Measurements from ENCODE around the gene LRBA. TPM values are rescaled to one million over a fixed set of nuclear protein-coding genes. Genes with fewer than 3 reads are reported as not detected.

The LRBA gene
- total RNA-seq, 4 donors from 2014 or later = 13.3 to 21.2 (median 20.1) TPM

GRCh38 chr4:150720973-150721518 lies 294.0 kb downstream of the LRBA start:
- Histone ChIP-seq H3K27ac (replicated peaks in 1 of 4) (no peak overlapping the region), H3K27me3 (no peaks in the 10 kb centered on the region), H3K4me1 (peaks cover 0 to 12% (median 7%) of the 10 kb centered on the region in 4 donors), H3K36me3 (peaks cover 0 to 5% (median 0%) of the 10 kb centered on the region in 4 donors), H3K4me3 (no peak overlapping the region), H3K9me3 (peaks cover 0 to 4% (median 1%) of the 10 kb centered on the region in 4 donors)
- WGBS = 98% methylated on average over 2 of the region's 2 CpGs
- intact Hi-C loops (cut with DNase I) = no loop called here
- TF ChIP-seq POLR2A (IDR thresholded peaks at IDR 0.05; ENCODE audit: low read depth) = no peak
- TF ChIP-seq POLR2AphosphoS5 (IDR thresholded peaks at IDR 0.05) = no peak
- TF ChIP-seq EP300 (IDR thresholded peaks at IDR 0.05) = no peak
- TF ChIP-seq, protein P1, sequence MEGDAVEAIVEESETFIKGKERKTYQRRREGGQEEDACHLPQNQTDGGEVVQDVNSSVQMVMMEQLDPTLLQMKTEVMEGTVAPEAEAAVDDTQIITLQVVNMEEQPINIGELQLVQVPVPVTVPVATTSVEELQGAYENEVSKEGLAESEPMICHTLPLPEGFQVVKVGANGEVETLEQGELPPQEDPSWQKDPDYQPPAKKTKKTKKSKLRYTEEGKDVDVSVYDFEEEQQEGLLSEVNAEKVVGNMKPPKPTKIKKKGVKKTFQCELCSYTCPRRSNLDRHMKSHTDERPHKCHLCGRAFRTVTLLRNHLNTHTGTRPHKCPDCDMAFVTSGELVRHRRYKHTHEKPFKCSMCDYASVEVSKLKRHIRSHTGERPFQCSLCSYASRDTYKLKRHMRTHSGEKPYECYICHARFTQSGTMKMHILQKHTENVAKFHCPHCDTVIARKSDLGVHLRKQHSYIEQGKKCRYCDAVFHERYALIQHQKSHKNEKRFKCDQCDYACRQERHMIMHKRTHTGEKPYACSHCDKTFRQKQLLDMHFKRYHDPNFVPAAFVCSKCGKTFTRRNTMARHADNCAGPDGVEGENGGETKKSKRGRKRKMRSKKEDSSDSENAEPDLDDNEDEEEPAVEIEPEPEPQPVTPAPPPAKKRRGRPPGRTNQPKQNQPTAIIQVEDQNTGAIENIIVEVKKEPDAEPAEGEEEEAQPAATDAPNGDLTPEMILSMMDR (IDR thresholded peaks at IDR 0.05) = no peak
- DNase-seq (ENCODE audit: extremely low spot score) = no peak

GRCh38 chr4:150717952-150718351 lies 297.1 kb downstream of the LRBA start:
- no peaks in the 10 kb centered on the region for H3K27me3 ChIP-seq
- TF ChIP-seq EP300 (IDR thresholded peaks at IDR 0.05) (no peak), POLR2A (IDR thresholded peaks at IDR 0.05; ENCODE audit: low read depth) (no peak), POLR2AphosphoS5 (IDR thresholded peaks at IDR 0.05) (no peak)
- TF ChIP-seq, protein P1 (IDR thresholded peaks at IDR 0.05) = no peak
- no peak for DNase-seq (ENCODE audit: extremely low spot score)
- no peaks in the 10 kb centered on the region for H3K9me3 ChIP-seq
- H3K4me1 ChIP-seq = peaks cover 0 to 5% (median 2%) of the 10 kb centered on the region in 4 donors
- H3K36me3 ChIP-seq = no peaks in the 10 kb centered on the region
- H3K4me3 ChIP-seq = no peak overlapping the region
- 94% methylated on average over 1 of the region's 1 CpG for WGBS
- no peak overlapping the region for H3K27ac ChIP-seq (replicated peaks in 1 of 4)
- intact Hi-C loops (cut with DNase I) = no loop called here

DNA sequence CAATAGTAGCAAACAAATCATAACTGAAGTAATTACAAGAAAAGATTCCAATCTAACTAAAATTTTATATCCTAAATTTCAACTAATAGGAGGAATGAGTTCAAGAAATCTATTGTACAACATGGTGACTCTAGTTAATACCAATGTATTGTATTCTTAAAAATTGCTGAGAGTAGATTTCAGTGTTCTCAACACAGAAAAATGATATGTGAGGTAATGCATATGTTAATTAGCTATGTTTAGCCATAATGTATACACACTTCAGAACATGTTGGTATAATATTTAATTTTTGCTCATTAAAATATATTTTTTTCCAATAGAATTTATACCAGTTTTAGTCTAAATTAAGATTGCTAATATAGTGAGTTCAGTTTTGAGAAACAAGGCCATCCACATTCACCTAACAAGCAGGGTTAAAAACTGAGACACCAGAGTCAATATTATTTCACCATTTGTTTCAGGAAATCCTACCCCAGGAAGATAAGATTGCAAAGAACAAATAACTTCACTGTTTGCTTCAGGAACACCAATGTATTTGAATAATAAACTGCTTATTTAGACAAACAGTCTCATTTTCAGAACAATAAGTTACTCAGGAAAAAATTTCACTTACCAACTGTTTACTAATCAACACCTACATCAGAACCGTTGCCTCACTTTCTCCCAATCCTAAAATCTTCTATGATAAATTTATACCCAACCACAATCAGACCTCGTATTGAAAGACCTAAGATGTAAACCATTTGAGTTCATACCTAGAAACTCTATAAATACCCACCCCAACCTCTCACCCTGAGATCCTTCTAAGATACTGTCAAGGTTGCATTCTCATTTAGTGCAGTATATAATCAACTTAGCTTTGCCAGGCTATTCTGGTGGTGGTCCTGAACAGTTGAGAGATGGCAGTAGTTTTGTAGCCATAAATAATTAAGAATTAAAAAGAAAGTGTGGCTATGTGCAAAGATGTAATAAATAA lies 300.3 kb downstream of the LRBA start:
- no peaks in the 10 kb centered on the region for H3K27me3 ChIP-seq
- no peak overlapping the region for H3K27ac ChIP-seq (replicated peaks in 1 of 4)
- intact Hi-C loops (cut with DNase I) = no loop called here
- no peak for DNase-seq (ENCODE audit: extremely low spot score)
- H3K4me3 ChIP-seq = no peak overlapping the region
- no peaks in the 10 kb centered on the region for H3K4me1 ChIP-seq
- H3K9me3 ChIP-seq = no peaks in the 10 kb centered on the region
- no peaks in the 10 kb centered on the region for H3K36me3 ChIP-seq
- WGBS = 87% methylated on average over 2 of the region's 2 CpGs
- TF ChIP-seq POLR2AphosphoS5 (IDR thresholded peaks at IDR 0.05) = no peak
- TF ChIP-seq, protein P1 (IDR thresholded peaks at IDR 0.05) = no peak
- TF ChIP-seq POLR2A (IDR thresholded peaks at IDR 0.05; ENCODE audit: low read depth) = no peak
- TF ChIP-seq EP300 (IDR thresholded peaks at IDR 0.05) = no peak

GRCh38 chr4:150713251-150713650 lies 301.8 kb downstream of the LRBA start:
- no peak overlapping the region for H3K27ac ChIP-seq (replicated peaks in 1 of 4)
- DNase-seq (ENCODE audit: extremely low spot score) = no peak
- H3K9me3 ChIP-seq = no peaks in the 10 kb centered on the region
- H3K4me3 ChIP-seq = no peak overlapping the region
- TF ChIP-seq, protein P1 (IDR thresholded peaks at IDR 0.05) = no peak
- TF ChIP-seq POLR2A (IDR thresholded peaks at IDR 0.05; ENCODE audit: low read depth) (no peak), EP300 (IDR thresholded peaks at IDR 0.05) (no peak), POLR2AphosphoS5 (IDR thresholded peaks at IDR 0.05) (no peak)
- intact Hi-C loops (cut with DNase I) = no loop called here
- H3K36me3 ChIP-seq = no peaks in the 10 kb centered on the region
- no peaks in the 10 kb centered on the region for H3K27me3 ChIP-seq
- WGBS = 81% methylated on average over 2 of the region's 2 CpGs
- no peaks in the 10 kb centered on the region for H3K4me1 ChIP-seq
